Left lung (tissue), 10 donors: ENCODE data around the gene SMURF1. TPM values are rescaled to one million over a fixed set of nuclear protein-coding genes. Genes with fewer than 3 reads are reported as not detected.

Source experiments
- ATAC-seq: fragments of 200-7000 bp; cut with Tn5 transposase; one replicate; pipeline ENCODE4 v1.9.1; 2020; ENCODE audit warnings: moderate library complexity
- DNase-seq, 4 donors: peaks; one replicate each; pipeline ENCODE4 v3.0.0-alpha.2; 2013 to 2020
- H3K27ac ChIP-seq, 2 donors: fragments of 200-600 bp; sonication (generic) in 1 of 2; one replicate each; pipeline versions ENCODE4 v1.5.0 to v1.8.0; 2020 to 2021
- H3K27me3 ChIP-seq, 2 donors: fragments of 200-600 bp; sonication (generic) in 1 of 2; one replicate each; pipeline versions ENCODE4 v1.5.0 to v1.8.0; 2020 to 2021
- H3K36me3 ChIP-seq, 2 donors: fragments of 200-600 bp; sonication (generic) in 1 of 2; one replicate each; pipeline versions ENCODE4 v1.5.0 to v1.8.0; 2020 to 2021
- H3K4me1 ChIP-seq, 2 donors: fragments of 200-600 bp; one replicate each; pipeline ENCODE4 v1.8.0; 2021
- H3K4me3 ChIP-seq, 2 donors: fragments of 200-600 bp; sonication (generic) in 1 of 2; one replicate each; pipeline versions ENCODE4 v1.5.0 to v1.8.0; 2020 to 2021; ENCODE audit warnings: mild to moderate bottlenecking in 1 of 2
- H3K9me3 ChIP-seq, 2 donors: fragments of 200-600 bp; sonication (generic) in 1 of 2; one replicate each; pipeline versions ENCODE4 v1.5.0 to v1.8.0; 2020 to 2021
- CTCF ChIP-seq, 2 donors: fragments of 200-600 bp; sonication (generic) in 1 of 2; IDR thresholded peaks; one replicate each; pipeline versions ENCODE4 v1.5.0 to v1.8.0; 2021; ENCODE audit warnings: antibody characterized with exemption in 2 of 2
- intact Hi-C, 2 donors: fragments of 100-400 bp; cut with DNase I; formaldehyde crosslinking; loops; one replicate each; pipeline versions ENCODE4 v1.11.2 to v1.14.2; 2022
- polyA plus RNA-seq, 6 donors: library from polyadenylated mRNA; unstranded; fragments of 120-200 nt; gene quantifications; one replicate each; pipeline ENCODE4 v1.2.1, GENCODE V29; 2013; ENCODE audit not compliant: insufficient read length in 6 of 6
- total RNA-seq, 2 donors: library from RNA; stranded (reverse); fragmentation: NEBNext Ultra II Directional; extraction: Animal tissue kit (Norgen Biotek cat#: 25700); gene quantifications; one replicate each; pipeline ENCODE4 v1.2.1, GENCODE V29; 2021
- donor health status: DM: no; HTN: yes; CAD: no.
- donor health status: DM: no; HTN: no; CAD: no.

The SMURF1 gene
- total and polyA plus RNA-seq, 8 donors: 15.6 to 43.4 (median 18.3) TPM

GRCh38 chr7:99189222-99189621 lies 45.3 kb upstream of the SMURF1 start:
- ATAC-seq: no peak
- intact Hi-C loops: no loop called here
- Histone ChIP-seq H3K27me3 (no peaks in the 10 kb centered on the region), H3K9me3 (no peaks in the 10 kb centered on the region), H3K4me3 (no peak overlapping the region), H3K4me1 (no peaks in the 10 kb centered on the region), H3K27ac (no peak overlapping the region), H3K36me3 (no peaks in the 10 kb centered on the region)
- DNase-seq: no peak
- TF ChIP-seq CTCF (IDR thresholded peaks at IDR 0.05): no peak

DNA sequence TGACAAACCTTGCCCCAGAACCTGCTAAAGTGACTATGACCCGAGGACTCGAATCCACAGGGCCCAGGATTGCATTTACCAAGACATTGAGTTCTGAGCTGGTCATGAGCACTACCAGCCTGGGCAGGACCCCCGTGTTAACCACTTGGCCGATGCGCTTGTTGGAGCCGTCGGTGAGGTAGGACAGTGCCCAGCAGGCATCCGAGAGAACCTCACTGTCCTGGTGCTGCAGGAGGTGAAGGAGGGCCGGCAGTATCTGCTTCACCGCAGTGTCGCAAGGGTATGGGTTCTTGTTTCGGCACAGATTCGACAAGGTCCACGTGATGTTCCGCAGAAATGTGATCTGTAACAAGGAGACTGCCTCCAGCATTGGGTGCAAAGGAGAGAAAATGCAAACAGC lies 44.3 kb upstream of the SMURF1 start:
- no peak overlapping the region for H3K4me3 ChIP-seq

DNA sequence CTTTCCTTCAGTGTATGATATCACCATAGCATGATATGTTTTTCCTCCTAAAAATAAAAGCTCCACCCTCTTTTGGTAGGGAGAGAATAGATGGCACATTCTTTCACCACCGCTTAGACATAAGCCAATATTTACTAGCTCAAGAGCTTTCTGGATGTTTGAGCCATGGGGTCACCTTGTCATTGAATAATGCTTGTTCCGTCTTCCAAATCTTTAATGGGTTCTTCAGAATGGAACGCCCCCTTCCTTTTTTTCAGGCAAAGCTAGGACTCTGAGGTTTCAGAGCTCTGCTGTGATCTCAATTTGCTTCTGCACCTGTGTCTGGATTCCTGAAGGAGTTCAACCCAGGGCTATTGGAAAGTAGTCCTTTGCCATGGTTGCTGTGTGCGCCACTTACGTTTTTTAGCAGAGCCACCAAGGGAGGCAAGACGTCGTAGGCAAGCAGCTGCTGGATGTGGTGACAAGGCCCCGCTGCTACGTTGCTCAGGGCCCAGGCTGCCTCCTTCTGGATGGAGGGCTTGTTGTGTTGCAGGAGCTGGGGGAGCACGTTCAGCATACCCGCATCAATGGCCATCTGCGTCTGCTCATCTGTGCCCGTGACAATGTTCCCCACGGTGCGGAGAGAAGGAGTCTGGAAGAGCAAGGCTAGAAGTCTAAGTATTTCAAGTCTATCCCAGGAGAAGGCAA lies 40.8 kb upstream of the SMURF1 start:
- peak in 2 of 4 donors; percentile 15 to 53 for DNase-seq
- H3K4me3 ChIP-seq: no peak overlapping the region
- peak overlapping the region in 1 of 2 donors; percentile 62 for H3K27ac ChIP-seq
- no peaks in the 10 kb centered on the region for H3K4me1 ChIP-seq
- H3K9me3 ChIP-seq: no peaks in the 10 kb centered on the region
- no peaks in the 10 kb centered on the region for H3K36me3 ChIP-seq
- TF ChIP-seq CTCF (IDR thresholded peaks at IDR 0.05): no peak
- intact Hi-C loops: no loop called here
- no peaks in the 10 kb centered on the region for H3K27me3 ChIP-seq
- ATAC-seq: peak; percentile 89

More for the DNA sequence above, 44.3 kb upstream of the SMURF1 start:
- no peaks in the 10 kb centered on the region for H3K4me1 ChIP-seq
- H3K36me3 ChIP-seq: no peaks in the 10 kb centered on the region
- DNase-seq (peak in 1 of 4 donors; percentile 22), ATAC-seq (no peak)
- no peaks in the 10 kb centered on the region for H3K27me3 ChIP-seq
- intact Hi-C loops: no loop called here
- H3K9me3 ChIP-seq: no peaks in the 10 kb centered on the region
- TF ChIP-seq CTCF (IDR thresholded peaks at IDR 0.05): no peak
- H3K27ac ChIP-seq: no peak overlapping the region

DNA sequence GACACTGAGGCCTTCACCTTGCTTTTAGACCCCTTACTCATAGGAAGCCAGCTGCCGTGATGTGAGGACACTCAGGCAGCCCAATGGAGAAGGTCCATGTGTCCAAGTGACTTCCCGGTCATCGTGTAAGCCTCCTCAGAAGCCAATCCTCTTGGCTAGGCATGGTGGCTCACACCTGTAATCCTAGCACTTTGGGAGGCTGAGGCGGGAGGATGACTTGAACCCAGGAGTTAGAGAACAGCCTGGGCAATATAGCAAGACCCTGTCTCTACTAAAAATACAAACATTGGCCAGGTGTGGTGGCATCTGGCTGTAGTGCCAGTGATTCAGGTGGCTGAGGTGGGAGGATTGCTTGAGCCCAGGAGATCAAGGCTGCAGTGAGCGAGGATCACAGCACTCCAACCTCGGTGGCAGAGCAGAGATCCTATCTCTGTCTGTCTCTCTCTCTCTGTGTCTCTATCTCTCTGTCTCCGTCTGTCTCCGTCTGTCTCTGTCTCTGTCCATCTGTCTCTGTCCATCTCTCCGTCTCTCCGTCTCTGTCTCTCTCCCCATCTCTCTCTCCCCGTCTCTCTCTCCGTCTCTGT lies 36.3 kb upstream of the SMURF1 start:
- Histone ChIP-seq H3K4me1 (no peaks in the 10 kb centered on the region), H3K36me3 (no peaks in the 10 kb centered on the region), H3K27ac (no peak overlapping the region), H3K4me3 (no peak overlapping the region), H3K27me3 (no peaks in the 10 kb centered on the region), H3K9me3 (no peaks in the 10 kb centered on the region)
- DNase-seq (no peak), ATAC-seq (no peak)
- no peak for TF ChIP-seq CTCF (IDR thresholded peaks at IDR 0.05)
- intact Hi-C loops: no loop called here

DNA sequence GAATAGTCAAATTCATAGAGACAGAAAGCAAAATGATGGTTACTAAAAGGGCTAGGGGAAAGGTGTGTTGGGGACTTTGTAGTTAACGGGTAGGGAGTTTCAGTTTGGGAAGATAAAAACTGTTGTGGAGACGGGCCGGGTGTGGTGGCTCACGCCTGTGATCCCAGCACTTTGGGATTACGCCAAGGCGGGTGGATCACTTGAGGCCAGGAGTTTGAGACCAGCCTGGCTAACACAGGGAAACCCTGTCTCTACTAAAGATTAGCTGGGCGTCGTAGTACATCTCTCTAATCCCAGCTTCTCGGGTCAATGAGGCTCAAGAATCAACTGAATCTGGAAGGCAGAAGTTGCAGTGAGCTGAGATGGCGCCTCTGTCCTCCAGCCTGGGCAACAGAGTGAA lies 33.3 kb upstream of the SMURF1 start:
- no peak for TF ChIP-seq CTCF (IDR thresholded peaks at IDR 0.05)

More for the DNA sequence above, 33.3 kb upstream of the SMURF1 start:
- H3K36me3 ChIP-seq: no peaks in the 10 kb centered on the region
- no peaks in the 10 kb centered on the region for H3K4me1 ChIP-seq
- no peak for ATAC-seq
- no peak overlapping the region for H3K27ac ChIP-seq
- H3K4me3 ChIP-seq: no peak overlapping the region
- no peaks in the 10 kb centered on the region for H3K27me3 ChIP-seq
- no peaks in the 10 kb centered on the region for H3K9me3 ChIP-seq
- DNase-seq: no peak
- intact Hi-C loops: no loop called here
